HEK293 (cell line): ENCODE measurements around the gene ZNF629.

Experiments used
- CTCF ChIA-PET: fragments of 350-600 bp; formaldehyde crosslinking; extraction: SDS; loops from one replicate; lab custom pipeline; 2021; ENCODE audit warnings: antibody characterized with exemption; lab: Yijun Ruan, JAX
- POLR2A ChIA-PET: fragments of 300-600 bp; formaldehyde crosslinking; extraction: SDS; loops from one replicate; lab custom pipeline; 2020; ENCODE audit warnings: antibody characterized with exemption, inconsistent platforms; lab: Yijun Ruan, JAX
- H3K27ac ChIP-seq: fragments of 200-500 bp; sonication (Bioruptor generic); 2 replicates; pipeline ENCODE4 v1.5.1; 2014; ENCODE audit warnings: low read depth, low read length, control low read depth, inconsistent platforms; ENCODE audit errors: extremely low read depth
- H3K36me3 ChIP-seq, 2 experiments: fragments of 200-500 bp in 1 of 2; sonication (Bioruptor generic) in 1 of 2; 1 replicate in 1 of 2; 2 replicates in 1 of 2; pipeline ENCODE4 v1.5.1; 2014 to 2017; ENCODE audit warnings: inconsistent platforms in 2 of 2, low read length in 2 of 2; ENCODE audit not compliant: control insufficient read depth in 2 of 2, insufficient read depth in 1 of 2
- H3K4me1 ChIP-seq: fragments of 200-500 bp; sonication (Bioruptor generic); 2 replicates; pipeline ENCODE4 v1.5.1; 2014; ENCODE audit warnings: mild to moderate bottlenecking, low read length, inconsistent platforms; ENCODE audit not compliant: control insufficient read depth, insufficient read depth
- H3K4me3 ChIP-seq: 2 replicates; pipeline ENCODE4 v1.5.1; 2011; ENCODE audit warnings: low read depth, mild to moderate bottlenecking, control low read depth, low read length, moderate library complexity
- H3K9me3 ChIP-seq: fragments of 200-500 bp; sonication (Bioruptor generic); 2 replicates; pipeline ENCODE4 v1.5.1; 2014; ENCODE audit warnings: low read depth, low read length, inconsistent platforms; ENCODE audit not compliant: control insufficient read depth, insufficient read depth
- MZF1 ChIP-seq: fragments of 450-650 bp; formaldehyde crosslinking; IDR thresholded peaks from 2 replicates; pipeline ENCODE4 v1.5.1; 2017; ENCODE audit warnings: missing biosample characterization, missing genetic modification characterization, borderline replicate concordance
- PRDM10 ChIP-seq: fragments of 450-650 bp; formaldehyde crosslinking; IDR thresholded peaks from 2 replicates; pipeline ENCODE4 v1.5.1; 2016; ENCODE audit warnings: missing biosample characterization, missing genetic modification characterization
- PRDM6 ChIP-seq: fragments of 450-650 bp; formaldehyde crosslinking; IDR thresholded peaks from 2 replicates; pipeline ENCODE4 v1.5.1; 2017; ENCODE audit warnings: missing biosample characterization, missing genetic modification characterization
- SALL2 ChIP-seq: fragments of 450-650 bp; formaldehyde crosslinking; IDR thresholded peaks from 2 replicates; pipeline ENCODE4 v1.5.0; 2017; ENCODE audit warnings: missing biosample characterization, mild to moderate bottlenecking, missing genetic modification characterization, borderline replicate concordance
- WT1 ChIP-seq: fragments of 450-650 bp; formaldehyde crosslinking; IDR thresholded peaks from 2 replicates; pipeline ENCODE4 v1.5.1; 2016; ENCODE audit warnings: missing biosample characterization, missing genetic modification characterization
- YY1 ChIP-seq: fragments of 450-650 bp; formaldehyde crosslinking; IDR thresholded peaks from 2 replicates; pipeline ENCODE4 v1.5.1; 2018; ENCODE audit warnings: missing biosample characterization, missing genetic modification characterization
- ZBTB8A ChIP-seq: fragments of 450-650 bp; formaldehyde crosslinking; IDR thresholded peaks from 2 replicates; pipeline ENCODE4 v1.5.1; 2016; ENCODE audit warnings: missing biosample characterization, missing genetic modification characterization
- ZNF10 ChIP-seq: fragments of 450-650 bp; formaldehyde crosslinking; IDR thresholded peaks from 2 replicates; pipeline ENCODE4 v1.5.1; 2017; ENCODE audit warnings: missing biosample characterization, missing genetic modification characterization
- ZNF335 ChIP-seq: fragments of 450-650 bp; formaldehyde crosslinking; conservative IDR thresholded peaks from 2 replicates; pipeline ENCODE4 v1.5.1; 2016; ENCODE audit warnings: missing biosample characterization, missing genetic modification characterization
- ZNF423 ChIP-seq: fragments of 450-650 bp; formaldehyde crosslinking; IDR thresholded peaks from 2 replicates; pipeline ENCODE4 v1.5.1; 2016; ENCODE audit warnings: missing biosample characterization, missing genetic modification characterization
- ZNF624 ChIP-seq: fragments of 450-650 bp; formaldehyde crosslinking; IDR thresholded peaks from 2 replicates; pipeline ENCODE4 v1.5.1; 2017; ENCODE audit warnings: missing biosample characterization, missing genetic modification characterization
- ZNF660 ChIP-seq: fragments of 450-650 bp; IDR thresholded peaks from 2 replicates; pipeline ENCODE4 v1.5.1; 2018; ENCODE audit warnings: missing biosample characterization, mild to moderate bottlenecking, missing genetic modification characterization
- ZNF670 ChIP-seq: fragments of 450-650 bp; formaldehyde crosslinking; IDR thresholded peaks from 2 replicates; pipeline ENCODE4 v1.5.1; 2016; ENCODE audit warnings: missing biosample characterization, missing genetic modification characterization, low read depth
- ZNF776 ChIP-seq: fragments of 450-650 bp; formaldehyde crosslinking; IDR thresholded peaks from 2 replicates; pipeline ENCODE4 v1.5.0; 2017; ENCODE audit warnings: missing biosample characterization, missing genetic modification characterization, borderline replicate concordance
- ZNF837 ChIP-seq: fragments of 450-650 bp; formaldehyde crosslinking; IDR thresholded peaks from 2 replicates; pipeline ENCODE4 v1.5.1; 2016; ENCODE audit warnings: missing biosample characterization, missing genetic modification characterization
- TF ChIP-seq, protein P1 (sequence below): fragments of 450-650 bp; formaldehyde crosslinking; IDR thresholded peaks from 2 replicates; pipeline ENCODE4 v1.5.1; 2016; ENCODE audit warnings: missing biosample characterization, missing genetic modification characterization
- TF ChIP-seq, protein P2 (sequence below): fragments of 450-650 bp; formaldehyde crosslinking; IDR thresholded peaks from 2 replicates; pipeline ENCODE4 v1.5.1; 2016; ENCODE audit warnings: missing biosample characterization, missing genetic modification characterization
- TF ChIP-seq, protein P3 (sequence below): sonication (generic); formaldehyde crosslinking; IDR thresholded peaks from 2 replicates; pipeline ENCODE4 v1.8.1; 2022; ENCODE audit warnings: mild to moderate bottlenecking, moderate library complexity, missing genetic modification reagents

Gene ZNF629

GRCh38 chr16:30782486-30783279 is 4.3 kb downstream of the ZNF629 start:
- ChIA-PET CTCF (interaction anchor here (0.8 to 2.1 kb wide), 5 partner anchors 20 to 1086 kb away, joined by 3 to 7 read pairs (median 4); partner anchors contain the start of gene TBX6), POLR2A (interaction anchor here (0.5 to 2.4 kb wide), 6 partner anchors 8 to 224 kb away, joined by 3 to 8 read pairs (median 4); partner anchors contain the start of gene ZNF764)
- peaks cover 0 to 64% of the 10 kb centered on the region in 2 experiments; a peak in 1 of 3 replicates for H3K36me3 ChIP-seq
- H3K4me3 ChIP-seq = no peak overlapping the region
- no peak for TF ChIP-seq PRDM6 (tag by site-specific recombination)
- TF ChIP-seq, protein P1, sequence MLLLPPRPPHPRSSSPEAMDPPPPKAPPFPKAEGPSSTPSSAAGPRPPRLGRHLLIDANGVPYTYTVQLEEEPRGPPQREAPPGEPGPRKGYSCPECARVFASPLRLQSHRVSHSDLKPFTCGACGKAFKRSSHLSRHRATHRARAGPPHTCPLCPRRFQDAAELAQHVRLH = no peak
- TF ChIP-seq WT1 = no peak
- TF ChIP-seq PRDM10 = no peak
- TF ChIP-seq ZNF423 (tag by site-specific recombination) = no peak
- no peak for TF ChIP-seq ZNF670 (tag by site-specific recombination)
- TF ChIP-seq, protein P2, sequence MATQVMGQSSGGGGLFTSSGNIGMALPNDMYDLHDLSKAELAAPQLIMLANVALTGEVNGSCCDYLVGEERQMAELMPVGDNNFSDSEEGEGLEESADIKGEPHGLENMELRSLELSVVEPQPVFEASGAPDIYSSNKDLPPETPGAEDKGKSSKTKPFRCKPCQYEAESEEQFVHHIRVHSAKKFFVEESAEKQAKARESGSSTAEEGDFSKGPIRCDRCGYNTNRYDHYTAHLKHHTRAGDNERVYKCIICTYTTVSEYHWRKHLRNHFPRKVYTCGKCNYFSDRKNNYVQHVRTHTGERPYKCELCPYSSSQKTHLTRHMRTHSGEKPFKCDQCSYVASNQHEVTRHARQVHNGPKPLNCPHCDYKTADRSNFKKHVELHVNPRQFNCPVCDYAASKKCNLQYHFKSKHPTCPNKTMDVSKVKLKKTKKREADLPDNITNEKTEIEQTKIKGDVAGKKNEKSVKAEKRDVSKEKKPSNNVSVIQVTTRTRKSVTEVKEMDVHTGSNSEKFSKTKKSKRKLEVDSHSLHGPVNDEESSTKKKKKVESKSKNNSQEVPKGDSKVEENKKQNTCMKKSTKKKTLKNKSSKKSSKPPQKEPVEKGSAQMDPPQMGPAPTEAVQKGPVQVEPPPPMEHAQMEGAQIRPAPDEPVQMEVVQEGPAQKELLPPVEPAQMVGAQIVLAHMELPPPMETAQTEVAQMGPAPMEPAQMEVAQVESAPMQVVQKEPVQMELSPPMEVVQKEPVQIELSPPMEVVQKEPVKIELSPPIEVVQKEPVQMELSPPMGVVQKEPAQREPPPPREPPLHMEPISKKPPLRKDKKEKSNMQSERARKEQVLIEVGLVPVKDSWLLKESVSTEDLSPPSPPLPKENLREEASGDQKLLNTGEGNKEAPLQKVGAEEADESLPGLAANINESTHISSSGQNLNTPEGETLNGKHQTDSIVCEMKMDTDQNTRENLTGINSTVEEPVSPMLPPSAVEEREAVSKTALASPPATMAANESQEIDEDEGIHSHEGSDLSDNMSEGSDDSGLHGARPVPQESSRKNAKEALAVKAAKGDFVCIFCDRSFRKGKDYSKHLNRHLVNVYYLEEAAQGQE (tag by site-specific recombination) = no peak
- TF ChIP-seq YY1 (tag by site-specific recombination) = no peak
- no peak for TF ChIP-seq ZNF624
- TF ChIP-seq, protein P3, sequence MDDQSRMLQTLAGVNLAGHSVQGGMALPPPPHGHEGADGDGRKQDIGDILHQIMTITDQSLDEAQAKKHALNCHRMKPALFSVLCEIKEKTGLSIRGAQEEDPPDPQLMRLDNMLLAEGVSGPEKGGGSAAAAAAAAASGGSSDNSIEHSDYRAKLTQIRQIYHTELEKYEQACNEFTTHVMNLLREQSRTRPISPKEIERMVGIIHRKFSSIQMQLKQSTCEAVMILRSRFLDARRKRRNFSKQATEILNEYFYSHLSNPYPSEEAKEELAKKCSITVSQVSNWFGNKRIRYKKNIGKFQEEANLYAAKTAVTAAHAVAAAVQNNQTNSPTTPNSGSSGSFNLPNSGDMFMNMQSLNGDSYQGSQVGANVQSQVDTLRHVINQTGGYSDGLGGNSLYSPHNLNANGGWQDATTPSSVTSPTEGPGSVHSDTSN = no peak
- no peak for TF ChIP-seq ZNF660
- no peak for TF ChIP-seq ZNF837 (tag by site-specific recombination)
- TF ChIP-seq ZBTB8A (tag by site-specific recombination) = no peak
- no peak for TF ChIP-seq SALL2 (tag by site-specific recombination)
- TF ChIP-seq ZNF10 (tag by site-specific recombination) = no peak
- no peak for TF ChIP-seq ZNF335 (tag by site-specific recombination)
- no peak for TF ChIP-seq MZF1 (tag by site-specific recombination)
- no peak for TF ChIP-seq ZNF776
- H3K27ac ChIP-seq = no peak overlapping the region
- no peaks in the 10 kb centered on the region for H3K9me3 ChIP-seq
- H3K4me1 ChIP-seq = peaks cover 3% of the 10 kb centered on the region
